Left ventricle myocardium inferior (tissue), 1 donor: ENCODE results near the gene TRPC1. TPM values are rescaled to one million over a fixed set of nuclear protein-coding genes. Genes with fewer than 3 reads are reported as not detected.

Source experiments
- DNase-seq: peaks from one replicate; pipeline ENCODE4 v3.0.0-alpha.2; 2020
- H3K27ac ChIP-seq: fragments of 200-600 bp; replicated peaks from 2 replicates; pipeline ENCODE4 v1.8.0; 2021
- H3K27me3 ChIP-seq: fragments of 200-600 bp; 2 replicates; pipeline ENCODE4 v1.8.0; 2021; ENCODE audit warnings: low read depth
- H3K36me3 ChIP-seq: fragments of 200-600 bp; 2 replicates; pipeline ENCODE4 v1.8.0; 2021
- H3K4me1 ChIP-seq: fragments of 200-600 bp; 2 replicates; pipeline ENCODE4 v1.8.0; 2021
- H3K4me3 ChIP-seq: fragments of 200-600 bp; 2 replicates; pipeline ENCODE4 v1.8.0; 2021; ENCODE audit warnings: mild to moderate bottlenecking, moderate library complexity
- H3K9me3 ChIP-seq: fragments of 200-600 bp; replicated peaks from 2 replicates; pipeline ENCODE4 v1.8.0; 2021
- intact Hi-C: fragments of 100-400 bp; cut with micrococcal nuclease; formaldehyde crosslinking; loops from one replicate; pipeline ENCODE4 v1.11.0; 2022
- total RNA-seq: library from RNA; stranded (reverse); fragmentation: NEBNext Ultra II Directional; extraction: Animal tissue kit (Norgen Biotek cat#: 25700); gene quantifications from one replicate; pipeline ENCODE4 v1.2.1, GENCODE V29; 2021
- TF ChIP-seq, protein P1 (sequence below): fragments of 200-600 bp; IDR thresholded peaks from 2 replicates; pipeline ENCODE4 v1.8.0; 2021; ENCODE audit warnings: antibody characterized with exemption, mild to moderate bottlenecking, borderline replicate concordance
- donor health status: DM: no; HTN: yes; CAD: no; lungs with severe emphysema.

The TRPC1 gene
- total RNA-seq, 1 donor from 2014 or later, result 13.9 TPM

DNA sequence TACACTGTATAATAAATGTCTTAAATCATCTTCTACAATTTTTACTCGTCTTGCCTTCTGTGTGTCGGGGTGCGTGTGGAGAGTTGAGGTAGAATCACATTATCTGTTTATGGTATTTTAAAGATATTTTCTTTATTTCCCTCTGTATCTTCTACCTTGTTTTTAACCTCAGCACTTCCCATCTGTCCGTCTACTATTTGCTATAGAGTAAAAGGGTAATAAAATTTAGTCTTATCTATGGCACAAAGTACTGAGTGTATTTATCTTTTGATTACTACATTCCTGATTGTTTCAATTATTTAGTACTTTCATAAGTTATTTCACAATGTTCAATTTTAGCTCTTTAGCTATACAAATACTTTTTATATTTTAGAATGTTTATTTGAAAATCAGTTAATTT is 62.2 kb downstream of the TRPC1 start:
- TF ChIP-seq, protein P1, sequence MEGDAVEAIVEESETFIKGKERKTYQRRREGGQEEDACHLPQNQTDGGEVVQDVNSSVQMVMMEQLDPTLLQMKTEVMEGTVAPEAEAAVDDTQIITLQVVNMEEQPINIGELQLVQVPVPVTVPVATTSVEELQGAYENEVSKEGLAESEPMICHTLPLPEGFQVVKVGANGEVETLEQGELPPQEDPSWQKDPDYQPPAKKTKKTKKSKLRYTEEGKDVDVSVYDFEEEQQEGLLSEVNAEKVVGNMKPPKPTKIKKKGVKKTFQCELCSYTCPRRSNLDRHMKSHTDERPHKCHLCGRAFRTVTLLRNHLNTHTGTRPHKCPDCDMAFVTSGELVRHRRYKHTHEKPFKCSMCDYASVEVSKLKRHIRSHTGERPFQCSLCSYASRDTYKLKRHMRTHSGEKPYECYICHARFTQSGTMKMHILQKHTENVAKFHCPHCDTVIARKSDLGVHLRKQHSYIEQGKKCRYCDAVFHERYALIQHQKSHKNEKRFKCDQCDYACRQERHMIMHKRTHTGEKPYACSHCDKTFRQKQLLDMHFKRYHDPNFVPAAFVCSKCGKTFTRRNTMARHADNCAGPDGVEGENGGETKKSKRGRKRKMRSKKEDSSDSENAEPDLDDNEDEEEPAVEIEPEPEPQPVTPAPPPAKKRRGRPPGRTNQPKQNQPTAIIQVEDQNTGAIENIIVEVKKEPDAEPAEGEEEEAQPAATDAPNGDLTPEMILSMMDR, result no peak
- H3K36me3 ChIP-seq, result peaks cover 20% of the 10 kb centered on the region
- intact Hi-C loops, result no loop called here

DNA sequence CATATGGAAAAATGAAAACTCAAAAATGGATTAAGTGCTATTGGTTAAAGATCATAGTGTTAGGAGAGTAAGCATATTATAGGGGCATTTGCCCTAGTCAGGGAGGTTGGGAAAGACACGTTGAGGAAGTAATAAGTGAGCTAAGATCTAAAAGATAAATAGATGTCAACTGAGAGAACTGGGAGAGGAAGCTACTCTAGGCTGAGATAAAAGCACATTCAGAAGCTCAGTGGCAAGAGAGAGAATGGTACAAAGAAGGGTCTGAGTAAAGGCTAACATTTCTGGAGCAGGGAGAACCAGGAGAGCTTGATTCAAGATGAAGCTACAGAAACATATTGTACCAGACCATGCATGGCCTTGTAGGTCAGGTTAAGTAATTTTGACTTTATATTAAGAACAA is 63.9 kb downstream of the TRPC1 start:
- Histone ChIP-seq H3K4me3 (no peak overlapping the region), H3K27me3 (no peaks in the 10 kb centered on the region), H3K9me3 (no peaks in the 10 kb centered on the region), H3K4me1 (no peaks in the 10 kb centered on the region), H3K27ac (no peak overlapping the region), H3K36me3 (peaks cover 14% of the 10 kb centered on the region)
- TF ChIP-seq, protein P1, result no peak
- no peak for DNase-seq
- intact Hi-C loops, result no loop called here

More for the DNA sequence above, 62.2 kb downstream of the TRPC1 start:
- no peaks in the 10 kb centered on the region for H3K4me1 ChIP-seq
- H3K4me3 ChIP-seq, result no peak overlapping the region
- no peak overlapping the region for H3K27ac ChIP-seq
- H3K27me3 ChIP-seq, result no peaks in the 10 kb centered on the region
- no peak for DNase-seq
- no peaks in the 10 kb centered on the region for H3K9me3 ChIP-seq

DNA sequence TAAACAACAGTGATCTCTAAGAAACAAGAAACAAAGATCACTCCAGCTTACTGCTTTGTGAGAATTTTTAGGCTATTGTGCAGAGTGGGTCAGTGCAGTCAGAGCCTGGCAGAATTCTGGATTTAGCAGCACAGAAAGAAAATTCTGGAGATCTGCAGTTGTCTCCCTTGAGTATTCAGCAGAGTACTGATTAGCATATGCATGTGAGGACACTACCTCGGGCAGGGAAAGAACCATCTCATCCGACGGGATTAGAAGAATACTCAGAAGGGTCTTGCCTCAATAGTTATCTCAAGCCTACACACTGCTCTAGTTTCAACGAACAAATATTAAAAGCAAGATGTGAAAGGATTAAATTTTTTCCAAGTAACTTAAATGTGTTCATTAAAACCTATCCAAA is 70.7 kb downstream of the TRPC1 start:
- intact Hi-C loops, result no loop called here
- DNase-seq, result no peak

DNA sequence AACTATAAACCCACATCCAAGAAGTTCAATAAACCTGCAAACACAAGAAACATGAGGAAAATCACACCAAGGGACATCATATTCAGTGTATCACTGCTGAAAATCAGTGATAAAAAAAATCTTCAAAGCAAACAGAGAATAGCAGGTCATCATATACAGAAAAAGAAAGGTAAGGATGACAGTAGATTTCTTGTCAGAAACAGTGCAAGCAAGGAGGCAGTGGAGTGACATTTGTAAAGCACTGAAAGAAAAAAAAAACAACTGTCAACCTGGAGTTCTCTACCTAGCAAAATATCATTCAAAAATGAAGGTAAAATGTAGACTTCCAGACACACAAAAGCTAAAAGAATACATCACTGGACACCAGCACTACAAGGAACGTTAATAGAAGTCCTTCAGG is 71.5 kb downstream of the TRPC1 start:
- DNase-seq, result no peak
- intact Hi-C loops, result no loop called here
- Histone ChIP-seq H3K27ac (no peak overlapping the region), H3K36me3 (no peaks in the 10 kb centered on the region), H3K4me1 (peaks cover 6% of the 10 kb centered on the region), H3K9me3 (no peaks in the 10 kb centered on the region), H3K4me3 (no peak overlapping the region), H3K27me3 (no peaks in the 10 kb centered on the region)
- TF ChIP-seq, protein P1, result no peak

More for the DNA sequence above, 70.7 kb downstream of the TRPC1 start:
- no peaks in the 10 kb centered on the region for H3K27me3 ChIP-seq
- TF ChIP-seq, protein P1, result no peak
- H3K9me3 ChIP-seq, result no peaks in the 10 kb centered on the region
- no peaks in the 10 kb centered on the region for H3K36me3 ChIP-seq
- no peak overlapping the region for H3K4me3 ChIP-seq
- peaks cover 6% of the 10 kb centered on the region for H3K4me1 ChIP-seq
- no peak overlapping the region for H3K27ac ChIP-seq

DNA sequence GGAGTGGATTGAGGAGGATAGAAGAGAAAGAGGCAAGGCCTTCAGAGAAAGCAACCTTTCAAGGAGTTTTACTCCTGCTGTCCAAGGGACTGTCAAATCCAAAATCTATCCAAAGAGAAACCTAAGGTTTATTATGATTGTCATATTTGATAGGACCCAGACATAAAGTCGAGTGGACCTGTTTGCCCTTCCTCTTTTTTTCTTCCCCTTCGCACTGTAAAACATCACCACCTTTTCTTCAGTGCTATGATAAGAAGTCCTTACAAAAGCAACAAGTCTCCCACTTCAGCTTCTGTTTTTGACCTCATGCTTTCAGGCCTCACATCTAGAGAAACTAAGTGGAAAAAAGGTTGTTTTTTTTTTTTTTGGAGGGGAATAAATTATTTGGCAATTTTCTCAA is 73.0 kb downstream of the TRPC1 start:
- no peaks in the 10 kb centered on the region for H3K36me3 ChIP-seq
- intact Hi-C loops, result no loop called here
- TF ChIP-seq, protein P1, result no peak
- no peaks in the 10 kb centered on the region for H3K9me3 ChIP-seq
- H3K27me3 ChIP-seq, result no peaks in the 10 kb centered on the region
- no peak overlapping the region for H3K27ac ChIP-seq
- peaks cover 6% of the 10 kb centered on the region for H3K4me1 ChIP-seq
- DNase-seq, result no peak
- H3K4me3 ChIP-seq, result no peak overlapping the region

DNA sequence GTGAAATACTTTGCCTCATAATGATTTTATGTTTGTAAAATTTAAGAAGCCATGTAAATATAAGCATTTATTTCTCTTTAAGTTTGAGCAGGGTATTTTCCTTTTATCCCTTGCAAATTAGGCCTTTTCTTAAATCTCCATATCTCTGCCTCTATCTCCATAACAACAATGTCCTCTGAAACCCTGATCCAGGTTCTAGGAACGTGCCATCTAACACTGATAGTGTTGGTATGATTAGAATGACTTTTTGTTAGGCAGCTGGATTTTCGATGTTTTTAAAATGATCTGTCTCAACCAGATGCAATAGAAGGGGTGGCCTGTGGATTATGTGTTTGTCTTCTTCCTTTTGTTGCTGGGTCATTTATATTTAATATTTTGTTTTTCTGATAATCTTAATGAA is 77.9 kb downstream of the TRPC1 start:
- Histone ChIP-seq H3K4me3 (no peak overlapping the region), H3K27me3 (no peaks in the 10 kb centered on the region), H3K27ac (no peak overlapping the region), H3K36me3 (peaks cover 8% of the 10 kb centered on the region), H3K4me1 (peaks cover 12% of the 10 kb centered on the region), H3K9me3 (no peaks in the 10 kb centered on the region)
- DNase-seq, result no peak
- intact Hi-C loops, result no loop called here
- TF ChIP-seq, protein P1, result no peak
